Endometrium (tissue), 2 donors: ENCODE data around the gene ALX4.

Experiments used
- FAIRE-seq: peaks from 2 replicates; lab custom pipeline; 2012; peaks lifted over from hg19 to GRCh38; lab: Jason Lieb, UNC
- donor health status: control.
- donor health status: control.

Gene ALX4

GRCh38 chr11:44267750-44268613 is 42.0 kb downstream of the ALX4 start:
- FAIRE-seq: no peak

DNA sequence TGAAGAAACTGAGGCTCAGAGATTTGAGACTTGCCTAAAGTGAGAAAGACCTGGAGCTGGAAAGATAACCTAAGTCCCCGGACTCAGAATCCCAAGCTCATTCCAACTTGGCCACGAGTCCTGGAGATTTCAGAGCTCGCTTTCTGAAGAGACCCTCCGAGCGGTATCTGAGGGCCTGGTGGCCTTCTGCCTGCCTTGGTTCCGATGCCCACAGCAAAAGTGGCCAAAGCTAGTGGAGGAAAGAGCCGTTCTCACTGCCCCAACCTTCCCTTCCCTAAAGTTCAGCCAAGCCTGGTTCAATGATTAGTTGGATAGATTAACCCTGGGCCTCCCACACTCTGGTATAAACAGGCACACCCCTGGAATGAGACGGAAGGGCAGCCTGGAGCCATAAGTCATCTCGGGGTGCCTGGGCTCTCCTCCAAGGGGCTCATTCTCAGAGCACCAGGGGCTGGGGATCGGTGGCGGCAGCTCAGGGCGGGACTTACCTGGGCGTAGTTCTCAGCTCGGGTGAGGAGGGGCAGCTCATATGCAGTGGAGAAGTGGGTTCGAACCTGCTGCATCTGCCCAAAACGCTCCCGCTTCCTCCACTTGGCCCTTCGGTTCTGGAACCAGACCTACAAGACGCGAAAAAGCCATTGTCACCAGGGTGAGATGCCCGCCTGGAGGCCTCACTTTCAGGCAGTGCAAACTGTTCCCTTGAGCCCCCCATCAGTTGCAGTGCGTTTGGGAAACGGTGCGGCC is 42.8 kb downstream of the ALX4 start:
- no peak for FAIRE-seq

GRCh38 chr11:44266056-44266780 is 43.7 kb downstream of the ALX4 start:
- FAIRE-seq: no peak

DNA sequence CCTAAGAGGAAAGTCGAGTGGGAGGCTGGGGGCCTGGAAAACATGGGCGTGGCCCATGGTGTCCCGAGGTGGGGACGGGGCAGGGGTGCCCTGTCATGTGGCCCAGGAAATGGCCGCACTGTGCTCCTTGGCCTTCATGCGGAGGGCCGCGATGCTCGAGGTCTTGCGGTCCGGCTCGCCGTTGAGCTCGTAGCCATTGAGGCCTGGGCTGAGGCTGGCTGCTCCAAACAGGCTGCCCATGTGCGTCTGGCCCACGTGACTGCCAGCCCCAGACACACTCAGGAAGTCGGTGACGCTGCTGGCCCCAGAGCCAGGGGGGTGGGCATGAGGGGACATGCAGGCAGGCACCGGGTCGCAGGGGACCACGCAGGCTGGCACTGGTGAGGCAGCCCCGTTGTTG is 45.2 kb downstream of the ALX4 start:
- no peak for FAIRE-seq

DNA sequence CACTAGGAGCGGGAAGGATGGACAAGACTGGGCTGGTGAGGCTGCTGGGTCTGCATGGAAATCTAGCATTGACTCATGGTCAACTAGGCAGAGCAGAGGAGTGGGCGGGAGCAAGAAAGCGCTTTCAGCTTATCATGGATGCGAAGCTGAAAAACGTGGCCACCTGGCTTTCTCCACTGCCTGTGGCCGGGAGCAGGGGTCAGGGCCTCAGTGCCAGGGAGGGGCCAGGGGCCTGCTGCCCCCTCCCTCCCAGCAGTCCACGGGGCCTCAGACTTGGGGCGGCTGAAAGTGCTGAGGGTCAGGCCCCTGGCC is 45.5 kb downstream of the ALX4 start:
- no peak for FAIRE-seq

DNA sequence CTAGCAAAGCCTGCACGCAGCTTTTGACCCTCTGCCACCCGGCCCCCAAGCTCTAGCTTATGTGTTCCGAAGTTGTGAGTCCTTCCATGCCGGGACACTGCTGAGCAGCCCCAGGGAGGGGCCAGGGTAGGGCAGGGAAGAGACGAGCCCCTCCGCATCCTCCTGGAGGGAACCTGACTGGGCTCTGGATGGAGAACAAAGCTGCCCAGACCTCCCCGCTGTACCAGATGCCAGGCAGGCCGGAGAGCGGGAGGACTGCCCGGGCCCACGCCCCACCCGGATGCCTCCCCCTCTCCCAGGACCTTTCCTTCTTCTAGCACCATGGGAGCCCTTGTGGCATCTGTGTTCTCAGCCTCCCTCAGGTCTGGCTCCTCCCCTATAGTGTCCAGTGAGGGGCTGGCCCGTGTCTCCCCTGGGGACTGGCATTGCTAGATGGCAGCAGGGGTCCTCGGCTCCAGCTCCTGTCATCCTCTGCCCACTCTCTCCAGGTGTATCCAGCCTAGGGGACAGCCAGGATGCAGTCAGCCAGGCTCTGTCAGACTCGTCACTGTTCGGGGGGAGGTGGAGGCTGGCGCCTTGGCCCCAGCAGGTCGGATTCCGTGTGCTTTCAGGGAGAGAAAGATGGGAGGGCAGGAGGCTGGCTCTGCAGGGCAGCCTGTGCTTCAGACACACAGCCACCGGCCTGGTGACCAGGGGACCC is 46.1 kb downstream of the ALX4 start:
- FAIRE-seq: no peak

DNA sequence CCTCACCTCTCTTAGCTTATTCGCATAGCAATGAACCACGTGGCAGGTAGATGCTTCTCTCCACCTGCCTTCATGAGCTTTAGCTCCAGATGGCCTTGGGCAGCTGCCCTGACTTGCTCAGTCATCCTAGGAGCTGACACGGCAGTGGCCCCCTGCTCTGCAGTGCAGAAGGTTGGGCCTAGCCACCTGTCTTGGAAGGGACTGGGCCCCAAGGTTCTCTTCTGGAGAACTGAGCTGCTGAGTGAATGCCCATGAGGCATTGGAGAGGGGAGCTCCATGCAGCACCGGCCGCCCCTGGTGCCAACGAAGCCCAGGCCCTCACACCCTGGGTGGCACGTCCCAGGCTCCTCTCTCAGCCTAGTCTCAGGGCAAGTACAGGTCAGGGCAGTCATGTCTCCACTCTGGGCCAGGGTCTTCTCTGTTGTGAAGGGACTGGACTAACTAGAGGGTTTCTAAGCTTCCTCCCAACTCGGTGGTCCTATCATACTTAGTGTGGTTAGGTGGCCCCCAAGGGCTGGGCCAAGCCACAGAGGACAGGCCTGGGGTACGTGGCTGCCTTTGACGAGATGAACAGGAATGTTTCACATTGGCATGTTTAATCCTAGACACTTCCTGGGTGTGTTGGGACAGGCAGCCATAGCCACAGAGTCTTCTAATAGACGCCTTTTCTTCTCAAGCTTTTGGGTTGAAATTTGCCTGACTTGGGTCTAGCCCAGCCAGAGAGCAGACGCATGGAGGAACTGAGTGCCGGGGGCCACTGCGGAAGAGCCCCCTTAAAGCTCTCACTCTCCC is 47.9 kb downstream of the ALX4 start:
- no peak for FAIRE-seq

DNA sequence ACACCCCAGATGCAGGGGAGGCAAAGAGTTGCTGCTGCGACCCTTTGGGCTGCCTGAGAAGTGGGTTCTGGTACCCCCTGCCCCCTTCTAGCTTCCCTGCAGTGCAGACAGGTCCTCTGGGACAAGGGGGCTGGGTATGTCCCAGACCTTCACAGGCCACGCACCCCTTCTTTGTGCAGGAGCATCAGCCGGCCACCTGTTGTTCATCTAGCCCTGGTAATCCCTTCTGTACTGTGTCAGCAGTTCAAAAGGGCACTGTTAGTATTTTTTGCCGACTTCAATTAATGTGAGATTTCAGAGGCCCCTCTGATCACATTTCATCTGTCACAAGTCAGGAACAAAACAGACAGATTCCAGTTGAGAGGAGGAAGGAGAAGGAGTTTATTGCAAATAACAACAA is 49.9 kb downstream of the ALX4 start:
- FAIRE-seq: no peak

DNA sequence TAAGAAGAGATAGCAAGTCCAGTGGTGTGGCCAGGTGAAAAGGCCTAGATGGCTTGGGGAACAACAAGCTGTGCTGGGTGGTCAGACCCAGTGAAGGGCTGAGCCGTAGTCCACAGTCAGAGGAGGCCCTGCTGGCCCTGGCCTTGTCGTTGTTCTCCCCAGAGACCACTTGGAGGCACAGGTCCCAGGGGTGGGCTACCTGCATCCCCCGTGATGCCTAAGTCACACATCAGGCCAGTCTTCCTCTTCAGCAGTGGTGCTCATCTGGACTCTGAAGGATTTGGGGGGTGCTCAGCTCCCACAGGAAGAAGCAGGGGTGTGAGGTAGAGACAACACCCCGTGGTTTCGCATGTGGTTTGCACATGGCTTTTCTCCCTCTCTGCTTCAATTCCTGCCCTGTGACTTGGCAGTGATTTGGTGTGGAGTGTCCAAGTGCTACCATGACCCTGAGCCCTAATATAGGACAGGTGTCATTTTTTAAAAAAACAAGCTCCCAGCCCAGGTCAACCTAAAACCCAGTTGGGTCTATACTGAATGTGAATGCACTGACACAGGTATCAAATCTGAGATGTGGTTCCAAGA is 51.0 kb downstream of the ALX4 start:
- FAIRE-seq: no peak

DNA sequence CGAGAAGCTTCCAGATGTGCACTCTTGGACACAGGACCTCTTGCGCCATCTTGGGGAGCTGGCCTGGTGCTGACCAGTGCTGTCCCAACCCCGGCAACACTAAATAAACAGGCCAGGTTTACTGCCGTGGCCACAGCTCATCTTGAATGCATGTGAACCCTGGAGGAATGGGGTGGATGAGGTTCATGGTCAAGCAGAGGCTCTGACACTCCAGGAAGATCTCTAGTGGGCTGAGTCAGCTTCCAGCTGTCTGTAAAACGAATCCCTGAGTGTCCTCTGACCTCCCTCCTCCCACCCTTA is 51.8 kb downstream of the ALX4 start:
- no peak for FAIRE-seq

GRCh38 chr11:44257338-44258189 is 52.4 kb downstream of the ALX4 start:
- FAIRE-seq: no peak

GRCh38 chr11:44256673-44257291 is 53.2 kb downstream of the ALX4 start:
- no peak for FAIRE-seq

GRCh38 chr11:44255406-44256071 is 54.4 kb downstream of the ALX4 start:
- FAIRE-seq: no peak

DNA sequence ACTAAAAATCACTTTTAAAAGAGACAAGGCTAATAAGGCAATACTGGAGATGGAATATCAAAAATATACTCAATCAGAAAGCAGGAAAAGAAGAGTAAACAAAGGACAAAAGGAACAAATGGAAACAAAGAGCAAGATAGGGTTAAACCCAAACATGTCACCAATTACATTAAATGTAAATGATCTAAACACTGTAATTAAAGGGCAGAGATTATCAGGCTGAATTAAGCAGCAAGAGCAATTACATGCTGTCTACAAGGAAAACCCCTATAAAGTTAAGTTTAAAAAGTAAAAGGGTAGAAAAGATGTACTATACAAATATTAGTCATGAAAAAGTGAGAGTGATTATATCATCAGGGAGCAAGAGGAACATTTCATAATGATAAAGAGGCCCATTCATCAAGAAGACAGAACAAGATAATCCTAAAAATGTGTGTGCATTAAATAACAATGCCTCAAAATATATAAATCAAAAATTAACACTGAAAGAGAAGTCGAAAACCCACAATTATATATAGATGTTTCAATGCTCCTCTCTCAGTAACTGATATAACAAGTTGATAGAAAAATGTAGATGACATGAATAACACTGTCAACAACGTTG is 56.8 kb downstream of the ALX4 start:
- FAIRE-seq: no peak

GRCh38 chr11:44250421-44250820 is 59.5 kb downstream of the ALX4 start:
- FAIRE-seq: no peak

DNA sequence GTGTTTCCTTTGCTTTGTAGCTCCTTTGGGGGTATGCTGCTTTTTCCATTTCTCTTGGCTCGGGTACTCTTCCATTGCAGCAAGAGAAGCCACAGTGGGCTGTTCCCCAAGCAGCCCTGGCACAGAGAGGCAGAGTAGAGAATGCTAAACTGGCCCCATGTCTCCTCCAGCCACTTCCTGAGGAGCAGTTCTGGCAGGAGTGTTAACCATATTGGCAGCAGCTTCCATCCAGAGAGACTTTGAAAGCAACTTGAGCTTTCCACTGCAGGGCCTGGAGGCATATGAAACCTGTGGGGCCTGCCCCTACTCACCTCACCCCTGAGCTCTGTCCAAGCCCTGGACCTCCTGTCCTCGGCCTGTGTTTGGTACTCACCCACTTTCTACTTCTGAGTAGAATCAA is 61.8 kb downstream of the ALX4 start:
- no peak for FAIRE-seq

GRCh38 chr11:44247508-44247907 is 62.4 kb downstream of the ALX4 start:
- FAIRE-seq: no peak

DNA sequence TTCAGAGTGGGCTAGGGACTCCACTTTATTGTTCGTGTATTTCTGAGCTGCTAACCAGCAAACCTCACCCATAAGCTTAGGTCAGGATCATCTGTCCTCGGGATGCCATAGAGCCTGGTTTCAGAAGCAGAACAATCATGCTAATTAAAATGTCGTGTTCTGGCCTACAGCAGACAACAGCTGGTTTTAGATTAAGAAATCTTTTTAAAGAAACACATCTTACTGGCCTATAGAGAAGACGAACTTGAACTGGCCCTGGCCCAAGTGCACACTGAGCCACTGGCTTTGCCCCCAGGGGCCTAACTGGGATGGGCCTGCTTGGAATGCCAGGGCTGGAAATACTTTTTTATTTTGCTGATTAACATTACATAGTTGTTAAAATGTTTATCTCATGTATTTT is 63.2 kb downstream of the ALX4 start:
- no peak for FAIRE-seq
